Dermis microvascular lymphatic vessel endothelial cell (primary cell): ENCODE measurements around the gene VAV2. TPM values are rescaled to one million over a fixed set of nuclear protein-coding genes. Genes with fewer than 3 reads are reported as not detected.

Source experiments
- DNase-seq, 2 donors: peaks; one replicate each; pipeline versions ENCODE4 v3.0.0 to v3.0.0-alpha.2; 2010; ENCODE audit warnings: low read depth in 2 of 2
- total RNA-seq: library from RNA; depleted of rRNA; stranded (reverse); fragments of >200 nt; gene quantifications from 2 replicates; pipeline ENCODE4 v1.2.1, GENCODE V29; 2014

Gene VAV2
- total RNA-seq, 1 donor from 2014 or later = 15.0 TPM

- DNase-seq = no peak
Measured at GRCh38 chr9:133713960-133714495, 278.1 kb downstream of the VAV2 start.

DNA sequence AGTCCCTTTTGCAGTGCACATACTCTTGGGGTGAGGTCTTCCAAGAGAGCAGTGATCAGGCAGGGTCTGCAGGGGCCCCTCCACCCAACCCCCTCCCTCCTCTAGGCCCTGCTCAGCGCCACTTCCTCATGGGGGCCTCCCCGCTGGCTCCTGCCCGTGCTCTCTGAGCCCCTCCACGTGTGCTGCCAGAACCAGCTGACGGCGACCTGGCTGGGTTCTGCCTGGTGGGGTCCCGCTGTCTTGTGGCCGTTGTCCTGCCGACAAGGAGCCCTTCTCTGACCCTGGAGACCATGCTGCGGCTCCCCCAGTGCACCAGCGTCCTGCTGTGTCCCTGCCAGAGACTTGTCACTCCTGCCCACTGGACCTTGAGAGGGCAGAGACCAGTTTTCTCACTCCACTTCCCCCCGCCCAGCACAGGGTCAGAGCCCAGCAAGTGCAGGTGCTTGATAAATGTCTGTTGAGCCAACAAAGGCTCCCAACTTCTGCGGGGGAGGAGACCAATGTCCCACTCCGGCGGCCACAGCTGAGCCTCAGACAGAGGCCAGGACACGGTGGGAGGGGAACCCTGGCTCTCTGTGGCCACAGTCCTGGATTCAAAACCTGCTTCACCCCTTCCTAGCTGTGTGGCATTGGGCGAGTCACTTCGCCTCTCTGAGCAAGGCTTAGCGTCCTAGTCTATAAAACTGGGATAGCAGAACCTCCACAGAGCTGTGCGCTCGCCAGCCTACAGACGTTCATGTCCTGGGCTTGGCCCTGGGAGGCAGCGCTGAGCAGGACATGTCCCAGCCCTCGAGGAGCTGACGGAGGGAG, 278.8 kb downstream of the VAV2 start:
- no peak for DNase-seq

- DNase-seq = no peak
Measured at GRCh38 chr9:133712221-133713100, 279.7 kb downstream of the VAV2 start.

Other genes starting within 250 kb of the VAV2 start
- gene BRD3OS, start 33.2 kb upstream of the VAV2 start, total RNA-seq = 5.9 and 6.6 TPM in 2 replicates
- 6.8 and 10.9 TPM in 2 replicates for gene BRD3, start 75.7 kb upstream of the VAV2 start, total RNA-seq
- gene WDR5, start 143.8 kb upstream of the VAV2 start, total RNA-seq = 16.7 and 20.6 TPM in 2 replicates
- gene RNU6ATAC, start 172.2 kb upstream of the VAV2 start, total RNA-seq = not detected in 2 replicates